ENCODE results near the gene DACT3. TPM values are rescaled to one million over a fixed set of nuclear protein-coding genes. Genes with fewer than 3 reads are reported as not detected.

DACT3 gene
- total RNA-seq, 4 donors from 2014 or later, result 0.31 to 0.79 (median 0.52) TPM

- DNase-seq (ENCODE audit: low spot score) (no peak), ATAC-seq (ENCODE audit: low FRiP score) (no peak)
- no peak for TF ChIP-seq CTCF (IDR thresholded peaks at IDR 0.05)
Observed at GRCh38 chr19:46640656-46641055, 20.3 kb downstream of the DACT3 start.

- ATAC-seq (ENCODE audit: low FRiP score) (peak; percentile 20), DNase-seq (ENCODE audit: low spot score) (no peak)
- no peak for TF ChIP-seq CTCF (IDR thresholded peaks at IDR 0.05)
Observed at GRCh38 chr19:46639358-46640182, 21.4 kb downstream of the DACT3 start.

- DNase-seq (ENCODE audit: low spot score) (no peak), ATAC-seq (ENCODE audit: low FRiP score) (no peak)
- no peak for TF ChIP-seq CTCF (IDR thresholded peaks at IDR 0.05)
Observed at GRCh38 chr19:46637224-46637623, 23.8 kb downstream of the DACT3 start.

- TF ChIP-seq CTCF (IDR thresholded peaks at IDR 0.05), result no peak
- ATAC-seq (ENCODE audit: low FRiP score), result no peak
- DNase-seq (ENCODE audit: low spot score), result no peak
Observed at GRCh38 chr19:46635920-46636761, 24.8 kb downstream of the DACT3 start, which contains the start of gene GNG8. Gene GNG8 (minus strand): TSS chr19:46636202. CDS start chr19:46634682, 1,520 bp downstream.

- ATAC-seq (ENCODE audit: low FRiP score) (no peak), DNase-seq (ENCODE audit: low spot score) (no peak)
- TF ChIP-seq CTCF (IDR thresholded peaks at IDR 0.05), result no peak
Observed at GRCh38 chr19:46634656-46635218, 26.2 kb downstream of the DACT3 start.

- DNase-seq (ENCODE audit: low spot score) (no peak), ATAC-seq (ENCODE audit: low FRiP score) (peak; percentile 57)
- no peak for TF ChIP-seq CTCF (IDR thresholded peaks at IDR 0.05)
Observed at GRCh38 chr19:46634045-46634655, 26.8 kb downstream of the DACT3 start.

Measured in omental fat pad (tissue), 4 donors.